H1 (cell line): ENCODE measurements around the gene NDUFV1. TPM values are rescaled to one million over a fixed set of nuclear protein-coding genes. Genes with fewer than 3 reads are reported as not detected.

Experiments used
- CTCF ChIA-PET: fragments of 300-600 bp; sonication (Branson Sonifier 250); formaldehyde crosslinking; loops from one replicate; lab custom pipeline; 2021; ENCODE audit not compliant: partially characterized antibody; lab: Charles Lee
- POLR2A ChIA-PET: fragments of 300-600 bp; sonication (Branson Sonifier 250); formaldehyde crosslinking; loops from one replicate; lab custom pipeline; 2021; ENCODE audit warnings: inconsistent platforms; ENCODE audit not compliant: partially characterized antibody; lab: Charles Lee
- DNase-seq, 2 experiments: peaks; one replicate each; pipeline versions ENCODE4 v3.0.0 to v3.0.0-alpha.2; 2010 to 2022; ENCODE audit warnings: low spot score in 2 of 2, low read depth in 1 of 2, mixed read lengths in 1 of 2
- FAIRE-seq: peaks from 2 replicates; lab custom pipeline; 2011; peaks lifted over from hg19 to GRCh38; lab: Jason Lieb, UNC
- H2AFZ ChIP-seq: 2 replicates; pipeline ENCODE4 v1.8.1; 2012; ENCODE audit warnings: low read length, inconsistent platforms
- H2AK5ac ChIP-seq: 2 replicates; pipeline ENCODE4 v1.6.1; 2013; ENCODE audit warnings: low read depth, low read length
- H2BK120ac ChIP-seq: replicated peaks from 2 replicates; pipeline ENCODE3; 2013; ENCODE audit warnings: low read depth, low read length, inconsistent platforms
- H2BK12ac ChIP-seq: 2 replicates; pipeline ENCODE4 v1.6.1; 2013; ENCODE audit warnings: low read depth, low read length
- H2BK15ac ChIP-seq: 2 replicates; pipeline ENCODE4 v1.6.1; 2013; ENCODE audit warnings: low read length
- H2BK20ac ChIP-seq: 2 replicates; pipeline ENCODE4 v1.6.1; 2013; ENCODE audit warnings: low read length
- H2BK5ac ChIP-seq: 2 replicates; pipeline ENCODE4 v1.6.1; 2013; ENCODE audit warnings: low read depth, low read length
- H3K14ac ChIP-seq: 2 replicates; pipeline ENCODE4 v1.6.1; 2013; ENCODE audit warnings: inconsistent platforms; ENCODE audit not compliant: insufficient read length
- H3K18ac ChIP-seq: 2 replicates; pipeline ENCODE4 v1.6.1; 2013; ENCODE audit warnings: low read length; ENCODE audit errors: extremely low read depth
- H3K23ac ChIP-seq: 2 replicates; pipeline ENCODE4 v1.6.1; 2013; ENCODE audit warnings: inconsistent platforms; ENCODE audit not compliant: insufficient read length
- H3K23me2 ChIP-seq: 2 replicates; pipeline ENCODE4 v1.6.1; 2013; ENCODE audit warnings: low read depth, low read length
- H3K27ac ChIP-seq: 2 replicates; pipeline ENCODE4 v1.6.1; 2011; ENCODE audit warnings: low read depth, low read length, inconsistent platforms
- H3K27me3 ChIP-seq, 4 experiments: replicated peaks in 1 of 4; 1 replicate in 1 of 4; 2 replicates in 3 of 4; pipeline versions ENCODE4 v1.6.1 to v1.8.1; 2011 to 2013; ENCODE audit warnings: low read length in 3 of 4, mild to moderate bottlenecking in 3 of 4, inconsistent platforms in 2 of 4, mixed read lengths in 2 of 4, moderate library complexity in 1 of 4; ENCODE audit not compliant: control insufficient read depth in 3 of 4, insufficient read depth in 3 of 4; ENCODE audit errors: extremely low read depth in 1 of 4
- H3K36me3 ChIP-seq, 4 experiments: 2 replicates each; pipeline versions ENCODE4 v1.6.1 to v1.8.1; 2011 to 2013; ENCODE audit warnings: mild to moderate bottlenecking in 4 of 4, low read length in 3 of 4, moderate library complexity in 2 of 4, control low read depth in 1 of 4, inconsistent platforms in 1 of 4; ENCODE audit not compliant: insufficient read depth in 4 of 4, control insufficient read depth in 2 of 4
- H3K4ac ChIP-seq: replicated peaks from 2 replicates; pipeline ENCODE3; 2013; ENCODE audit warnings: low read length, low read depth, mixed read lengths, inconsistent platforms; ENCODE audit not compliant: insufficient read length
- H3K4me1 ChIP-seq, 4 experiments: replicated peaks in 1 of 4; 1 replicate in 1 of 4; 2 replicates in 3 of 4; pipeline versions ENCODE4 v1.6.1 to v1.8.1; 2011 to 2013; ENCODE audit warnings: low read length in 3 of 4, inconsistent platforms in 2 of 4, mixed read lengths in 1 of 4; ENCODE audit not compliant: insufficient read depth in 4 of 4, control insufficient read depth in 3 of 4
- H3K4me2 ChIP-seq, 2 experiments: 2 replicates each; pipeline versions ENCODE4 v1.6.1 to v1.8.1; 2011 to 2013; ENCODE audit warnings: low read depth in 2 of 2, low read length in 2 of 2, control low read depth in 1 of 2, inconsistent platforms in 1 of 2, mild to moderate bottlenecking in 1 of 2; ENCODE audit not compliant: insufficient read depth in 1 of 2
- H3K4me3 ChIP-seq, 4 experiments: fragments of 200-600, 300-600 bp in 1 of 4; sonication (generic), shearing (Covaris generic), sonication (Bioruptor Twin) in 1 of 4; 2 replicates each; pipeline versions ENCODE4 v1.5.1 to v1.8.1; 2011 to 2016; ENCODE audit warnings: low read length in 4 of 4, low read depth in 3 of 4, control low read depth in 2 of 4, inconsistent platforms in 2 of 4, mild to moderate bottlenecking in 2 of 4, mixed read lengths in 1 of 4, moderate library complexity in 1 of 4; ENCODE audit not compliant: insufficient read depth in 2 of 4; ENCODE audit errors: extremely low read depth in 1 of 4
- H3K56ac ChIP-seq: replicated peaks from 2 replicates; pipeline ENCODE3; 2013; ENCODE audit warnings: low read depth, mild to moderate bottlenecking, mixed read lengths, low read length, inconsistent platforms; ENCODE audit not compliant: insufficient read length
- H3K79me1 ChIP-seq: 2 replicates; pipeline ENCODE4 v1.6.1; 2013; ENCODE audit warnings: low read depth, low read length, control low read depth
- H3K79me2 ChIP-seq, 2 experiments: 2 replicates each; pipeline versions ENCODE4 v1.6.1 to v1.8.1; 2012 to 2013; ENCODE audit warnings: low read length in 2 of 2, mild to moderate bottlenecking in 2 of 2, inconsistent platforms in 1 of 2; ENCODE audit not compliant: insufficient read depth in 2 of 2, control insufficient read depth in 1 of 2
- H3K9ac ChIP-seq, 4 experiments: replicated peaks in 1 of 4; 1 replicate in 1 of 4; 2 replicates in 3 of 4; pipeline versions ENCODE4 v1.6.1 to v1.8.1; 2011 to 2013; ENCODE audit warnings: low read depth in 3 of 4, low read length in 3 of 4, control low read depth in 2 of 4, mild to moderate bottlenecking in 2 of 4, moderate library complexity in 2 of 4, inconsistent platforms in 1 of 4; ENCODE audit errors: extremely low read depth in 1 of 4
- H3K9me3 ChIP-seq, 2 experiments: 2 replicates each; pipeline versions ENCODE4 v1.6.1 to v1.8.1; 2012 to 2013; ENCODE audit warnings: mild to moderate bottlenecking in 2 of 2, moderate library complexity in 2 of 2, control low read depth in 1 of 2, inconsistent platforms in 1 of 2, low read depth in 1 of 2, low read length in 1 of 2, mixed read lengths in 1 of 2; ENCODE audit not compliant: insufficient read depth in 2 of 2
- H4K20me1 ChIP-seq, 2 experiments: replicated peaks in 1 of 2; 2 replicates each; pipeline versions ENCODE3 to v1.8.1; 2011 to 2013; ENCODE audit warnings: inconsistent platforms in 2 of 2, low read length in 2 of 2, mild to moderate bottlenecking in 1 of 2; ENCODE audit not compliant: insufficient read depth in 2 of 2, control insufficient read depth in 1 of 2
- H4K5ac ChIP-seq: 2 replicates; pipeline ENCODE4 v1.6.1; 2013; ENCODE audit warnings: low read length, low read depth, mixed read lengths, inconsistent platforms; ENCODE audit not compliant: insufficient read length
- H4K8ac ChIP-seq: 2 replicates; pipeline ENCODE4 v1.8.0; 2013; ENCODE audit warnings: mild to moderate bottlenecking, moderate library complexity, low read length, inconsistent platforms; ENCODE audit not compliant: insufficient read depth; ENCODE audit errors: extremely low read depth
- H4K91ac ChIP-seq: replicated peaks from 2 replicates; pipeline ENCODE3; 2013; ENCODE audit warnings: low read length, mixed read lengths, inconsistent platforms; ENCODE audit not compliant: insufficient read length
- ATF3 ChIP-seq: IDR thresholded peaks from 2 replicates; pipeline ENCODE4 v1.6.1; 2011; ENCODE audit warnings: low read depth, mild to moderate bottlenecking, low read length; ENCODE audit not compliant: insufficient read depth
- BCL11A ChIP-seq, 2 experiments: IDR thresholded peaks; one replicate each; pipeline ENCODE4 v1.6.1; 2011; ENCODE audit warnings: low read depth in 2 of 2, low read length in 2 of 2, mild to moderate bottlenecking in 2 of 2
- GTF2F1 ChIP-seq: IDR thresholded peaks from 2 replicates; pipeline ENCODE4 v1.6.1; 2012; ENCODE audit warnings: low read depth, low read length, improper control_type of control experiment, borderline replicate concordance
- HDAC6 ChIP-seq: IDR thresholded peaks from one replicate; pipeline ENCODE4 v1.7.1; 2012; ENCODE audit warnings: low read depth, mild to moderate bottlenecking, inconsistent platforms, low read length, moderate library complexity
- JUND ChIP-seq: IDR thresholded peaks from 2 replicates; pipeline ENCODE4 v1.6.1; 2011; ENCODE audit warnings: mild to moderate bottlenecking, improper control_type of control experiment, low read length
- RBBP5 ChIP-seq: IDR thresholded peaks from 2 replicates; pipeline ENCODE4 v1.7.1; 2012; ENCODE audit warnings: low read depth, mild to moderate bottlenecking, inconsistent platforms, low read length, moderate library complexity, borderline replicate concordance
- SAP30 ChIP-seq: fragments of 300-600 bp; sonication (generic); IDR thresholded peaks from 2 replicates; pipeline ENCODE4 v1.7.1; 2012; ENCODE audit warnings: low read length, moderate library complexity, mild to moderate bottlenecking, inconsistent platforms; ENCODE audit not compliant: insufficient read depth, insufficient replicate concordance
- SRF ChIP-seq: IDR thresholded peaks from 2 replicates; pipeline ENCODE4 v1.6.1; 2011; ENCODE audit warnings: mild to moderate bottlenecking, low read depth, low read length, moderate library complexity
- USF2 ChIP-seq: IDR thresholded peaks from 2 replicates; pipeline ENCODE4 v1.6.1; 2011; ENCODE audit warnings: low read length, improper control_type of control experiment
- WGBS, 2 experiments: shearing (Covaris generic) in 1 of 2; methylation state at CpG; one replicate each; pipeline versions ENCODE4 v1.1.6 to v1.1.7; 2013 to 2015; ENCODE audit warnings: low lambda C conversion rate in 2 of 2, mixed read lengths in 2 of 2, inconsistent platforms in 1 of 2, low coverage in 1 of 2, missing lambda C conversion rate in 1 of 2; ENCODE audit not compliant: insufficient replicate concordance in 2 of 2, insufficient coverage in 1 of 2, insufficient read length in 1 of 2; ENCODE audit errors: extremely low coverage in 1 of 2, missing lambda C conversion rate in 1 of 2; 5-methylcytosine and 5-hydroxymethylcytosine counted together
- polyA plus RNA-seq, 7 experiments: library from polyadenylated mRNA; depleted of rRNA in 3 of 7; stranded (reverse) in 5 of 7; unstranded in 2 of 7; fragments of >200 nt in 5 of 7; fragments of 200-250 nt in 2 of 7; gene quantifications; 1 replicate in 5 of 7; 2 replicates in 1 of 7; 4 replicates in 1 of 7; pipeline versions ENCODE4 v1.2.1 to v1.2.3, GENCODE V29; 2011 to 2013; ENCODE audit warnings: missing spikeins in 2 of 7, mixed read lengths in 2 of 7
- total RNA-seq: library from RNA; stranded (reverse); fragmentation: NEBNext Ultra II Directional; extraction: Animal tissue kit (Norgen Biotek cat#: 25700); gene quantifications from 2 replicates; pipeline ENCODE4 v1.2.1, GENCODE V29; 2021

Gene NDUFV1
- total and polyA plus RNA-seq, 2 of the 8 experiments (the other 6 are each of a cell fraction or from before 2014, with no cell fraction given) = 125 to 131 TPM

GRCh38 chr11:67617243-67617953 is 10.7 kb downstream of the NDUFV1 start:
- DNase-seq (peak in 1 of 2 experiments; percentile 41), FAIRE-seq (peak; percentile 13)
- 74% methylated on average over 7 of the region's 7 CpGs; no CpG with 5 or more reads in 1 of the 2 experiments for WGBS, 2 experiments
- Histone ChIP-seq H3K79me1 (no peaks in the 10 kb centered on the region), H3K23ac (no peak overlapping the region), H3K4me1 (peaks cover 13 to 36% (median 31%) of the 10 kb centered on the region in 4 experiments), H2BK5ac (no peak overlapping the region), H2BK15ac (0 out of 2 replicates have a peak overlapping the region, but pooled peaks have one; percentile 66), H2AK5ac (peak overlapping the region; percentile 99), H3K4ac (no peak overlapping the region), H2AFZ (no peak overlapping the region), H2BK12ac (peak overlapping the region; percentile 94; the same call in 1 of the 2 replicates), H4K8ac (no peak overlapping the region), H4K5ac (no peak overlapping the region), H3K18ac (no peak overlapping the region; the same call in 1 of the 2 replicates), H2BK120ac (no peak overlapping the region), H3K4me2 (peak overlapping the region; percentile 40 to 47), H3K9ac (no peak overlapping the region), H3K23me2 (peaks cover 4% of the 10 kb centered on the region; the same call in 1 of the 2 replicates), H3K27ac (no peak overlapping the region), H2BK20ac (no peak overlapping the region), H3K27me3 (peaks cover 0 to 10% (median 5%) of the 10 kb centered on the region in 4 experiments; a peak in 6 of 7 replicates), H4K20me1 (peaks cover 0 to 2% of the 10 kb centered on the region in 2 experiments), H3K79me2 (peaks cover 0 to 3% of the 10 kb centered on the region in 2 experiments; a peak in 1 of 4 replicates), H3K9me3 (no peaks in the 10 kb centered on the region; a peak in 1 of 4 replicates), H3K14ac (no peak overlapping the region), H3K4me3 (peak overlapping the region in 1 of 4 experiments; percentile 20; a peak in 1 of 8 replicates), H4K91ac (no peak overlapping the region), H3K56ac (no peak overlapping the region), H3K36me3 (peaks cover 0 to 3% (median 2%) of the 10 kb centered on the region in 4 experiments; a peak in 3 of 8 replicates)
- POLR2A ChIA-PET = interaction anchor here (1.0 to 10.7 kb wide), 9 partner anchors 12 to 39 kb away, joined by 3 to 194 read pairs (median 4); partner anchors contain the start of genes GSTP1 and NUDT8
- CTCF ChIA-PET = interaction anchor here (1.4 to 7.3 kb wide), 6 partner anchors 9 to 42 kb away, joined by 5 to 117 read pairs (median 10); partner anchors contain the start of genes GSTP1 and NUDT8
- TF ChIP-seq SRF = no peak
- no peak for TF ChIP-seq ATF3
- no peak for TF ChIP-seq GTF2F1
- no peak for TF ChIP-seq RBBP5
- TF ChIP-seq SAP30 = no peak
- TF ChIP-seq BCL11A (IDR thresholded peaks at IDR 0.05; ENCODE audit: low read depth in 2 of 2, low read length in 2 of 2) = peak in 1 of 2 experiments; percentile 8
- TF ChIP-seq JUND = no peak
- no peak for TF ChIP-seq HDAC6
- no peak for TF ChIP-seq USF2
